HepG2 (cell line): ENCODE results near the gene NUP133. TPM values are rescaled to one million over a fixed set of nuclear protein-coding genes. Genes with fewer than 3 reads are reported as not detected.

Source experiments
- ATAC-seq: fragments of 200-7000 bp; cut with Tn5 transposase; 3 replicates; pipeline ENCODE4 v1.9.1; 2020; ENCODE audit warnings: mild to moderate bottlenecking, moderate library complexity
- BruUV-seq: library from RNA; stranded (reverse); fragments of 400-500 nt; replicated peaks from 2 replicates; lab custom pipeline; 2021; lab: Mats Ljungman, UMichigan
- CTCF ChIA-PET: fragments of 300-600 bp; formaldehyde crosslinking; extraction: SDS; loops from one replicate; lab custom pipeline; 2021; ENCODE audit warnings: low total read pairs, inconsistent platforms, low intra/inter-chr PET ratio; lab: Yijun Ruan, JAX
- POLR2A ChIA-PET: fragments of 350-600 bp; sonication (Branson Sonifier 250); formaldehyde crosslinking; loops from one replicate; lab custom pipeline; 2020; ENCODE audit warnings: antibody characterized with exemption, inconsistent platforms; lab: Yijun Ruan, JAX
- DNase-seq: peaks from one replicate; pipeline ENCODE4 v3.0.0-alpha.2; 2015; ENCODE audit warnings: low spot score
- FAIRE-seq: peaks from 3 replicates; lab custom pipeline; 2011; peaks lifted over from hg19 to GRCh38; lab: Jason Lieb, UNC
- H2AFZ ChIP-seq: one replicate; pipeline ENCODE4 v1.6.1; 2011; ENCODE audit warnings: low read length, inconsistent platforms
- H3K27ac ChIP-seq: fragments of 300-600 bp; 3 replicates; pipeline ENCODE4 v1.8.0; 2011; ENCODE audit warnings: mixed run types, mild to moderate bottlenecking, mixed read lengths, low read length, inconsistent platforms; ENCODE audit not compliant: insufficient read depth; ENCODE audit errors: extremely low read length
- H3K27me3 ChIP-seq, 2 experiments: fragments of 200-600 bp in 1 of 2; 2 replicates in 1 of 2; 3 replicates in 1 of 2; pipeline versions ENCODE4 v1.6.0 to v1.8.0; 2011; ENCODE audit warnings: low read length in 2 of 2, mild to moderate bottlenecking in 2 of 2, moderate library complexity in 2 of 2, inconsistent platforms in 1 of 2; ENCODE audit not compliant: insufficient read depth in 2 of 2, control insufficient read depth in 1 of 2
- H3K36me3 ChIP-seq, 2 experiments: fragments of 200-600 bp in 1 of 2; replicated peaks in 1 of 2; 2 replicates in 1 of 2; 3 replicates in 1 of 2; pipeline versions ENCODE4 v1.5.1 to v1.8.0; 2011; ENCODE audit warnings: low read length in 2 of 2, inconsistent platforms in 1 of 2; ENCODE audit not compliant: insufficient read depth in 2 of 2, control insufficient read depth in 1 of 2
- H3K4me1 ChIP-seq: 2 replicates; pipeline ENCODE4 v1.5.1; 2012; ENCODE audit warnings: low read length, inconsistent platforms; ENCODE audit not compliant: insufficient read depth
- H3K4me2 ChIP-seq: 2 replicates; pipeline ENCODE4 v1.6.0; 2011; ENCODE audit warnings: low read depth, low read length, inconsistent platforms
- H3K4me3 ChIP-seq, 3 experiments: fragments of 200-600 bp in 1 of 3; sonication (generic), shearing (Covaris generic) in 1 of 3; replicated peaks in 1 of 3; 2 replicates each; pipeline ENCODE4 v1.5.1; 2011 to 2016; ENCODE audit warnings: low read length in 3 of 3, inconsistent platforms in 2 of 3, low read depth in 2 of 3, mild to moderate bottlenecking in 2 of 3, control low read depth in 1 of 3, mixed read lengths in 1 of 3; ENCODE audit not compliant: insufficient read depth in 1 of 3
- H3K79me2 ChIP-seq: one replicate; pipeline ENCODE4 v1.6.1; 2011; ENCODE audit warnings: low read length, inconsistent platforms; ENCODE audit not compliant: insufficient read depth
- H3K9ac ChIP-seq: 2 replicates; pipeline ENCODE4 v1.6.0; 2011; ENCODE audit warnings: mild to moderate bottlenecking, low read depth, low read length, inconsistent platforms; ENCODE audit not compliant: insufficient read depth
- H3K9me3 ChIP-seq: 2 replicates; pipeline ENCODE4 v1.5.1; 2012; ENCODE audit warnings: mild to moderate bottlenecking, low read length
- H4K20me1 ChIP-seq: 2 replicates; pipeline ENCODE4 v1.6.0; 2011; ENCODE audit warnings: inconsistent platforms, mild to moderate bottlenecking, low read length, moderate library complexity; ENCODE audit not compliant: insufficient read depth
- GATAD1 ChIP-seq: IDR thresholded peaks from 2 replicates; pipeline ENCODE4 v1.6.1; 2016; ENCODE audit warnings: missing genetic modification reagents, missing compliant biosample characterization
- MBD4 ChIP-seq: IDR thresholded peaks from 2 replicates; pipeline ENCODE4 v1.6.1; 2012; ENCODE audit warnings: low read length, inconsistent platforms, borderline replicate concordance
- MED8 ChIP-seq: sonication (generic); formaldehyde crosslinking; IDR thresholded peaks from 2 replicates; pipeline ENCODE4 v1.8.1; 2023; ENCODE audit warnings: mild to moderate bottlenecking, missing genetic modification reagents; ENCODE audit not compliant: insufficient replicate concordance
- RERE ChIP-seq: IDR thresholded peaks from 2 replicates; pipeline ENCODE4 v1.6.1; 2016; ENCODE audit warnings: low read depth, missing genetic modification reagents, missing compliant biosample characterization
- STAT5B ChIP-seq: sonication (generic); formaldehyde crosslinking; IDR thresholded peaks from 2 replicates; pipeline ENCODE4 v1.4.0; 2020; ENCODE audit warnings: missing genetic modification reagents
- XRCC5 ChIP-seq: fragments of 200-400 bp; formaldehyde crosslinking; optimal IDR thresholded peaks from 2 replicates; pipeline ENCODE3; 2017; ENCODE audit warnings: mild to moderate bottlenecking, low read length
- ZBTB21 ChIP-seq: sonication (generic); formaldehyde crosslinking; IDR thresholded peaks from 2 replicates; pipeline ENCODE4 v1.4.0; 2020; ENCODE audit warnings: missing genetic modification reagents
- ZFP41 ChIP-seq: sonication (generic); formaldehyde crosslinking; IDR thresholded peaks from 2 replicates; pipeline ENCODE4 v1.4.0; 2020; ENCODE audit warnings: mild to moderate bottlenecking, missing genetic modification reagents, borderline replicate concordance
- ZNF138 ChIP-seq: sonication (generic); formaldehyde crosslinking; IDR thresholded peaks from 2 replicates; pipeline ENCODE4 v1.5.0; 2020; ENCODE audit warnings: mild to moderate bottlenecking, low read depth, missing genetic modification reagents
- ZNF383 ChIP-seq: sonication (generic); formaldehyde crosslinking; IDR thresholded peaks from 2 replicates; pipeline ENCODE4 v1.4.0; 2020; ENCODE audit warnings: missing genetic modification reagents, mild to moderate bottlenecking, borderline replicate concordance
- ZNF414 ChIP-seq: sonication (generic); formaldehyde crosslinking; IDR thresholded peaks from 2 replicates; pipeline ENCODE4 v1.5.0; 2020; ENCODE audit warnings: missing genetic modification reagents
- ZNF563 ChIP-seq: sonication (generic); formaldehyde crosslinking; IDR thresholded peaks from 2 replicates; pipeline ENCODE4 v1.8.0; 2022; ENCODE audit warnings: mild to moderate bottlenecking, moderate library complexity, missing genetic modification reagents
- ZXDC ChIP-seq: sonication (generic); formaldehyde crosslinking; IDR thresholded peaks from 2 replicates; pipeline ENCODE4 v1.5.0; 2020; ENCODE audit warnings: mild to moderate bottlenecking, missing genetic modification reagents
- WGBS: methylation state at CpG from one replicate; pipeline ENCODE4 v1.1.6; 2017; ENCODE audit warnings: low lambda C conversion rate; 5-methylcytosine and 5-hydroxymethylcytosine counted together
- in situ Hi-C: cut with HindIII; loops from 2 replicates; pipeline ENCODE4 v1.10.0; 2017; ENCODE audit warnings: low pct_unique_long_range_greater_than_20kb; ENCODE audit not compliant: extremely low pct_ligation_motif_present
- intact Hi-C: fragments of 100-400 bp; cut with micrococcal nuclease; formaldehyde crosslinking; loops from one replicate; pipeline ENCODE4 v1.10.0; 2022; ENCODE audit not compliant: unreplicated experiment
- polyA plus RNA-seq, 8 experiments: library from polyadenylated mRNA; depleted of rRNA in 3 of 8; stranded (reverse) in 7 of 8; unstranded in 1 of 8; fragments of >200 nt; fragmentation: Illumina TruSeq in 4 of 8; extraction: Trizol in 4 of 8; gene quantifications; 2 replicates each; pipeline versions ENCODE4 v1.2.1 to v1.2.3, GENCODE V29; 2011 to 2016; ENCODE audit warnings: low read depth in 4 of 8, missing spikeins in 1 of 8, mixed read lengths in 1 of 8; ENCODE audit not compliant: insufficient read depth in 1 of 8
- total RNA-seq, 5 experiments: library from RNA; depleted of rRNA; stranded (reverse); fragments of >200 nt; fragmentation: Illumina TruSeq; extraction: Trizol; gene quantifications; 2 replicates each; pipeline ENCODE4 v1.2.3, GENCODE V29; 2016; ENCODE audit warnings: low read depth in 1 of 5

The NUP133 gene
- total and polyA plus RNA-seq, 2 of the 13 experiments (the other 11 are each of a cell fraction or from before 2014, with no cell fraction given), result 17.7 to 45.6 TPM

- no peak overlapping the region for H3K9ac ChIP-seq
- FAIRE-seq (no peak), DNase-seq (no peak), ATAC-seq (no peak)
- CTCF ChIA-PET, result no interaction called here
- no TSS peak for BruUV-seq
- no peaks in the 10 kb centered on the region for H3K9me3 ChIP-seq
- no peak overlapping the region; the same call in 1 of the 2 replicates for H3K4me2 ChIP-seq
- no peak for TF ChIP-seq ZNF563 (CRISPR knock-in tag)
- TF ChIP-seq RERE (CRISPR knock-in tag), result no peak
- TF ChIP-seq MED8 (CRISPR knock-in tag), result no peak
- no peak for TF ChIP-seq ZXDC (CRISPR knock-in tag)
- TF ChIP-seq ZNF383 (CRISPR knock-in tag), result no peak
- TF ChIP-seq STAT5B (CRISPR knock-in tag), result no peak
- no peak for TF ChIP-seq ZNF138
- TF ChIP-seq ZBTB21 (CRISPR knock-in tag), result no peak
- no peak for TF ChIP-seq XRCC5
- TF ChIP-seq GATAD1 (CRISPR knock-in tag), result no peak
- no peak for TF ChIP-seq ZNF414 (CRISPR knock-in tag)
- no peak for TF ChIP-seq ZFP41
- no peak for TF ChIP-seq MBD4
- POLR2A ChIA-PET, result interaction anchor here (2.5 kb wide), 1 partner anchor 141 kb away, joined by 5 read pairs; the partner anchor contains the start of gene RAB4A
- H3K4me1 ChIP-seq, result peaks cover 55% of the 10 kb centered on the region
- no peak overlapping the region for H3K4me3 ChIP-seq
- no peaks in the 10 kb centered on the region for H3K36me3 ChIP-seq
- 52% methylated on average over 11 of the region's 11 CpGs for WGBS
- peaks cover 2 to 8% of the 10 kb centered on the region in 2 experiments; a peak in 3 of 5 replicates for H3K27me3 ChIP-seq
- no peak overlapping the region for H3K27ac ChIP-seq
- no peaks in the 10 kb centered on the region for H3K79me2 ChIP-seq
- no peak overlapping the region for H2AFZ ChIP-seq
- H4K20me1 ChIP-seq, result no peaks in the 10 kb centered on the region
- in situ Hi-C loops (no loop called here), intact Hi-C loops (no loop called here)
Measured at GRCh38 chr1:229411434-229412055, 96.6 kb downstream of the NUP133 start.
